GM13977 (cell line): ENCODE measurements around the gene PEX26.

Experiments used
- DNase-seq: peaks from one replicate; pipeline ENCODE4 v3.0.0; 2012; ENCODE audit warnings: low spot score
- CTCF ChIP-seq: IDR thresholded peaks from 2 replicates; pipeline ENCODE4 v1.5.1; 2012; ENCODE audit warnings: mild to moderate bottlenecking, control low read depth; ENCODE audit not compliant: insufficient read depth; ENCODE audit errors: extremely low read depth, missing control alignments
- in situ Hi-C: fragments of 300-500 bp; cut with MboI; formaldehyde crosslinking; loops from one replicate; pipeline ENCODE4 v1.12.0; 2022; ENCODE audit warnings: low sequenced_read_pairs, low pct_unique_long_range_greater_than_20kb, mixed read lengths, inconsistent platforms; ENCODE audit not compliant: unreplicated experiment

Gene PEX26

DNA sequence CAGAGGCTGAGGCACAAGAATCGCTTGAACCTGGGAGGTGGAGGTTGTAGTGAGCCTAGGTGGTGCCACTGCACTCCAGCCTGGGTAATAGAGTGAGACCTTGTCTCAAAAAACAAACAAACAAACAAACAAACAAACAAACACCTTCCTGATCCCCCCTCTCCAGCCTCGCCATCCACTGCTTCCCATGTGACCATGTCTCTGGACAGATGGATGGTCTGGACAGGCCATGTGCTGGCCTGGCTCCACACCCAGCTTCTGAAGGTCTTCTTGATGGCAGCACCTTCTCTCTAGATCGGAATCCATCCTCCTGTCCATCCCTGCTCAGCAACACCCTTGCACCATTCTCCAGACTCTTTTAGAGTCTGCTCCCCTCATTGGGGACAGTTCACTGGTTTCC lies 10.7 kb upstream of the PEX26 start:
- no peak for TF ChIP-seq CTCF
- no peak for DNase-seq
- in situ Hi-C loops = no loop called here

DNA sequence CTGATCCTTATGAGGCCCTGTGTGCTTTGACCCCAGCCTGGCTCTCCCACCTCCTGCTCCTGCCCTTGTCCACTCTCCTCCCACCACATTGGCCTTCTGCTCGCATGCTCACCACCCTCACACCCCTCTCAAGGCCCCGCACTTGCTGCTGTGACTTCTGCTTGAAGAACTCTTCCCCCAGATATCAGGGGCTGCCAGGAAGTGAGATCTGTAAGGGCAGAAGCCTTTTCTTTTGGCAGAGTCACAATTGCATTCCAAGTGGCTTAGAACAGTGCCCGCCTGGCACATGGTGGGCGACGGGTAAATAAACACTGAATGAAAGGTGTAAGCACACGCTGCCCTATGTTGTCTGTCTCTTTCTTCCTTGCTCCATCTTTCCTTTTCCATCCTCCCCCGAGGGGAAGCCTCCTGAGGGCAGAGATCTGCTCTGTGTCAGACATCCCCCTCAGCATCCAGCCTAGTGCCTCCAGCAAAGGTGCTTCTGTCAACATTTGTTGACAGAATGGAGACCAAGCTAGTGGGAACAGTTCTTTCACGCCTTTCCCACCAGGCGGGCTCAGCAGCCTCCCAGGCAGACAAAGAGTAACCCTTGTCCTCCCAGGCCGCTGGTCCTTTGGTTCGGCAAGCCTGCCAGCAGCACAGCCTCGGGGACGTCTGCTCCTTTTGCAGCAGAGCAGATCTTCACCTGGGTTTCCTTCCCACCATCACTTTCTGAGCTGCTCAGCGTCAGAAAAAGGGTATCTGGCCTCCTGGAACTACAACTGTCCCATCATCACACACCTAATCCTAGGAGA lies 10.0 kb upstream of the PEX26 start:
- DNase-seq = no peak
- TF ChIP-seq CTCF = no peak
- in situ Hi-C loops = no loop called here

- DNase-seq = no peak
- TF ChIP-seq CTCF = no peak
- in situ Hi-C loops = no loop called here
Measured at GRCh38 chr22:18068381-18068988, 9.3 kb upstream of the PEX26 start.

DNA sequence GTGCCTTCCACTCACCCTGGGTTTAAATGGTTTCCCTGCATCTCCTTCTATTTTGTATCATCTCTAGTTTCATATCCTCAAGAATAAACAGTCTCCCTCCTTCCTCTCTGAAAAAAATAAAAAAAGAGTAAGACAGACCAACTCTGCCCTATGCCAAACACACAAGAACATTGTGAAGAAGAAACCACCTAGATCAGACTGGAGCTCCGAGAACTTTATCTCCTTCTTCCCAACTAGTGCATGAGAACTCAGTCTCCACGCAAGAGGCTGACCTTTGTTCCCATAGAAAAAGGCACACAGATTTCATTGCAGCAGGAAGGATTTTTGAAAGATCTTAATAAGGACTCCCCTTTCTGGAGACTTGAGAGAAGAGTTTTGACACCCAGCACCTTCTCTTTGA lies 8.7 kb upstream of the PEX26 start:
- DNase-seq = no peak
- in situ Hi-C loops = no loop called here
- TF ChIP-seq CTCF = no peak

- no peak for DNase-seq
- in situ Hi-C loops = loop anchor here (10.0 kb wide), 1 partner anchor 235 kb away; no protein-coding TSS in a partner anchor
Measured at GRCh38 chr22:18070041-18070440, 7.7 kb upstream of the PEX26 start.

More at GRCh38 chr22:18070041-18070440, 7.7 kb upstream of the PEX26 start:
- TF ChIP-seq CTCF = no peak
